A549 treated with RU486 at 1 μM for 4 hours (cell line): Measurements from ENCODE around the gene FMO4. TPM values are rescaled to one million over a fixed set of nuclear protein-coding genes. Genes with fewer than 3 reads are reported as not detected.

Experiments used
- total RNA-seq: library from RNA; stranded (reverse); fragments of 200-300 nt; extraction: Qiagen RNA extraction; gene quantifications from 5 replicates; pipeline ENCODE4 v1.2.3, GENCODE V29; 2022; ENCODE audit warnings: low read depth

The FMO4 gene
- total RNA-seq, result 0.29 to 0.80 TPM (median 0.49 TPM) in 5 replicates

GRCh38 chr1:171313835-171314320, at the start of gene FMO4:
TSS of gene FMO4 (plus strand) at chr1:171314183. CDS start at chr1:171319826, 5,643 bp downstream.

Other genes starting within 250 kb of the FMO4 start
- not detected in 5 replicates for gene FMO3, start 223.3 kb upstream of the FMO4 start, total RNA-seq
- gene FMO2, start 128.9 kb upstream of the FMO4 start, total RNA-seq, result not detected in 5 replicates
- not detected in 5 replicates for gene FMO1, start 65.7 kb upstream of the FMO4 start, total RNA-seq
- 64.9 to 84.1 TPM (median 77.5 TPM) in 5 replicates for gene PRRC2C, start 171.3 kb downstream of the FMO4 start, total RNA-seq